ENCODE measurements around the gene ACIN1.

Gene ACIN1

GRCh38 chr14:23033801-23034497 lies 61.0 kb downstream of the ACIN1 start:
- peak overlapping the region; percentile 87 for H3K27ac ChIP-seq (replicated peaks)
- H3K4me3 ChIP-seq (replicated peaks; ENCODE audit: insufficient read depth, low read length): peak overlapping the region; percentile 77
- H3K27me3 ChIP-seq (ENCODE audit: insufficient read depth, poor library complexity, severe bottlenecking): no peaks in the 10 kb centered on the region
- no peak for DNase-seq (ENCODE audit: low read depth in 1 of 2, low spot score in 1 of 2)
- TF ChIP-seq CTCF (IDR thresholded peaks at IDR 0.05; ENCODE audit: insufficient read depth, low read length): no peak
- no peak for TF ChIP-seq REST (IDR thresholded peaks at IDR 0.05; ENCODE audit: insufficient replicate concordance, low read depth)
- TF ChIP-seq POLR2AphosphoS5 (IDR thresholded peaks at IDR 0.05; ENCODE audit: low read depth): no peak
- no peak for TF ChIP-seq GABPA (IDR thresholded peaks at IDR 0.05; ENCODE audit: low read depth)
- no peak for TF ChIP-seq SPI1 (IDR thresholded peaks at IDR 0.05; ENCODE audit: borderline replicate concordance, low read depth)

DNA sequence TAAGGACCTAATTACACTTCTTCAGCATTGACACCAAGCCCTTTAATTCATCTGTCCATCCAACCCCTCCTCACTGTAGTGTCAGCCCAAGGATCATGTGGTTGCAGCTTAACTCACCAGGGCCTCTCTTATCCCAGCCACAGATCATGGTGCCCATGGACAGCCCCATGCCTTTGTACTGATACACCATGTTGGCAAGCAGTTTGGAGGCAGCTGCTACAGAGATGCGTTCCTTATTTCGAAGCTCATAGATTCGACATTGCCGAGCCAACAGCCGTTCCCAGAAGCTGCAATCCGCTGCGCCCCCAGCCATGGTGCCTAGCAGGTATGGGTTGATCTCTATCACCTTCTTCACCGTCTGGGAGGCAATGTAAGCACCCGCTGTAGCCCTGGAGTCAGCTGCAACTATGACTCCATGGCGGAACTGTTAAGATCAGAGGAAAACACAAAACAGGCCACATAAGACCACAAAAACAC lies 61.6 kb downstream of the ACIN1 start:
- TF ChIP-seq POLR2AphosphoS5 (IDR thresholded peaks at IDR 0.05; ENCODE audit: low read depth): no peak
- no peak for TF ChIP-seq GABPA (IDR thresholded peaks at IDR 0.05; ENCODE audit: low read depth)
- TF ChIP-seq REST (IDR thresholded peaks at IDR 0.05; ENCODE audit: insufficient replicate concordance, low read depth): no peak
- no peak for TF ChIP-seq SPI1 (IDR thresholded peaks at IDR 0.05; ENCODE audit: borderline replicate concordance, low read depth)
- no peak for TF ChIP-seq CTCF (IDR thresholded peaks at IDR 0.05; ENCODE audit: insufficient read depth, low read length)
- Histone ChIP-seq H3K27ac (replicated peaks) (no peak overlapping the region), H3K27me3 (ENCODE audit: insufficient read depth, poor library complexity, severe bottlenecking) (no peaks in the 10 kb centered on the region), H3K4me3 (replicated peaks; ENCODE audit: insufficient read depth, low read length) (no peak overlapping the region; the same call in 1 of the 2 replicates)
- DNase-seq (ENCODE audit: low read depth in 1 of 2, low spot score in 1 of 2): no peak

- no peak for TF ChIP-seq CTCF (IDR thresholded peaks at IDR 0.05; ENCODE audit: insufficient read depth, low read length)
- no peak for TF ChIP-seq REST (IDR thresholded peaks at IDR 0.05; ENCODE audit: insufficient replicate concordance, low read depth)
- TF ChIP-seq POLR2AphosphoS5 (IDR thresholded peaks at IDR 0.05; ENCODE audit: low read depth): no peak
- TF ChIP-seq SPI1 (IDR thresholded peaks at IDR 0.05; ENCODE audit: borderline replicate concordance, low read depth): no peak
- TF ChIP-seq GABPA (IDR thresholded peaks at IDR 0.05; ENCODE audit: low read depth): no peak
- no peak for DNase-seq (ENCODE audit: low read depth in 1 of 2, low spot score in 1 of 2)
- Histone ChIP-seq H3K27me3 (ENCODE audit: insufficient read depth, poor library complexity, severe bottlenecking) (no peaks in the 10 kb centered on the region), H3K27ac (replicated peaks) (no peak overlapping the region), H3K4me3 (replicated peaks; ENCODE audit: insufficient read depth, low read length) (no peak overlapping the region)
These were observed 64.0 kb downstream of the ACIN1 start for GRCh38 chr14:23030936-23031335.
